Renal pelvis (tissue), 4 donors: ENCODE data around the gene SMCO1. TPM values are rescaled to one million over a fixed set of nuclear protein-coding genes. Genes with fewer than 3 reads are reported as not detected.
"Not testable (repeated sequence)": the region's sequence is repeated elsewhere in the genome, so short reads cannot be mapped to it uniquely, and the experiment has no call there.

Experiments used
- DNase-seq: peaks from one replicate; pipeline ENCODE4 v3.0.0-alpha.2; 2013
- polyA plus RNA-seq, 3 donors: library from polyadenylated mRNA; unstranded; fragments of 120-200 nt; gene quantifications; one replicate each; pipeline ENCODE4 v1.2.1, GENCODE V29; 2013; ENCODE audit not compliant: insufficient read length in 3 of 3

The SMCO1 gene
- polyA plus RNA-seq, 3 donors = not detected

DNA sequence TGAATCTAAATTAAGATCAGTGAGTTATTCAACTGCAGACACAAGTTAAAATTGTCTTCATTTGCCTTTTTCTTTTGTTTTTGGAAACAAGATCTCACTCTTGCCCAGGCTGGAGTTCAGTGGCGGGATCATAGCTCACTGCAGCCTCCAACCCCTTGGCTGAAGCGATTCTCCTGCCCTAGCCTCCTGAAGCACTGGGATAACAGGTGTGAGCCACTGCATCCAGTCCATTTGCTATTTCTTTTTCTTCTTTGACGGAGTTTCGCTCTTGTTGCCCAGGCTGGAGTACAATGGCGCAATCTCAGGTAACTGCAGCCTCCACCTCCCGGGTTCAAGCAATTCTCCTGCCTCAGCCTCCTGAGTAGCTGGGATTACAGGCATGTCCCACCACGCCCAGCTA, 21.9 kb downstream of the SMCO1 start:
- no peak for DNase-seq

GRCh38 chr3:196492080-196492479, 23.1 kb downstream of the SMCO1 start:
- DNase-seq = no peak

DNA sequence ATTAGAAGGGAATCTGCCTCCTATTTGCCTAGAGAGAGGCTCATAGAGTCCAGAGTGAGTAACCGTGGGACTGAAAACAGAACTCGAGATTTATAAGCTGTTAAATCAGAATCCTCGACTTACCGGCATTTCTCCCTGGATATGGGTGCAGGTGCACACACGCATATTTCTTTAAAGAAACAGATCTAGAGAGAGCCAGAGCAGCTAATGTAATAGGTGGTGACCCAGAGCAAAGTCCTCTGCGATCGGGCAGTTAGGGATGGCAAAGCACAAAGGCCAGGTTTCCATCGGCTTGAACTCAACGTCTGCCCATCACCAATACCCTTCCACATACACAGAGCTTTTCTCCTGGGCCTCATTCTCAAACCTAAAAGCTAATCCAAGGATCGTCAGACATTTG, 25.4 kb downstream of the SMCO1 start:
- no peak for DNase-seq

GRCh38 chr3:196486263-196486662, 28.9 kb downstream of the SMCO1 start:
- no peak for DNase-seq

GRCh38 chr3:196477678-196478077, 37.5 kb downstream of the SMCO1 start:
- DNase-seq = no peak

- DNase-seq = no peak
Measured at GRCh38 chr3:196472286-196472685, 42.9 kb downstream of the SMCO1 start.

- no peak for DNase-seq
Measured at GRCh38 chr3:196471551-196471950, 43.6 kb downstream of the SMCO1 start.

DNA sequence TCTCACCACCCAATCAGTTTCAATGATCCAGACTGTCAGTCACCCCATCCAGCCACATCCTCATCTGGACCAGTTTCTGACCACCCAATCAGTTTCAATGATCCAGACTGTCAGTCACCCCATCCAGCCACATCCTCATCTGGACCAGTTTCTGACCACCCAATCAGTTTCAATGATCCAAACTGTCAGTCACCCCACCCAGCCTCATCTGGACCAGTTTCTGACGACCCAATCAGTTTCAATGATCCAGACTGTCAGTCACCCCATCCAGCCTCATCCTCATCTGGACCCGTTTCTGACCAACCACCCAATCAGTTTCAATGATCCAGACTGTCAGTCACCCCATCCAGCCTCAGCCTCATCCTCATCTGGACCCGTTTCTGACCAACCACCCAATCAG, 45.0 kb downstream of the SMCO1 start:
- not testable (repeated sequence) for DNase-seq

GRCh38 chr3:196463804-196464203, 51.3 kb downstream of the SMCO1 start:
- no peak for DNase-seq

GRCh38 chr3:196463478-196463756, 51.7 kb downstream of the SMCO1 start:
- no peak for DNase-seq

- not testable (repeated sequence) for DNase-seq
Measured at GRCh38 chr3:196462680-196463477, 52.3 kb downstream of the SMCO1 start.

GRCh38 chr3:196458063-196458462, 57.1 kb downstream of the SMCO1 start:
- no peak for DNase-seq

GRCh38 chr3:196457470-196457869, 57.7 kb downstream of the SMCO1 start:
- DNase-seq = not testable (repeated sequence)

Other genes starting within 250 kb of the SMCO1 start
- 10 to 100 TPM; 36.8 to 44.4 (median 39.8) TPM for gene PCYT1A, start 227.6 kb downstream of the SMCO1 start, polyA plus RNA-seq
- 10 to 100 TPM; 32.5 to 38.0 (median 37.8) TPM for gene DYNLT2B, start 197.1 kb downstream of the SMCO1 start, polyA plus RNA-seq
- gene TM4SF19, start 177.0 kb downstream of the SMCO1 start, polyA plus RNA-seq = under 1 TPM; 0.18 to 0.21 (median 0.19) TPM
- gene UBXN7, start 82.9 kb downstream of the SMCO1 start, polyA plus RNA-seq = 10 to 100 TPM; 27.3 to 37.9 (median 33.8) TPM
- 10 to 100 TPM; 14.9 to 18.0 (median 16.4) TPM for gene RNF168, start 11.6 kb downstream of the SMCO1 start, polyA plus RNA-seq
- gene WDR53, start 53.2 kb upstream of the SMCO1 start, polyA plus RNA-seq = 10 to 100 TPM; 15.9 to 17.4 (median 16.5) TPM
- 10 to 100 TPM; 12.5 to 14.0 (median 12.8) TPM for gene FBXO45, start 53.3 kb upstream of the SMCO1 start, polyA plus RNA-seq
- gene NRROS, start 124.3 kb upstream of the SMCO1 start, polyA plus RNA-seq = 1 to 10 TPM; 2.6 to 4.2 (median 3.9) TPM
- 1 to 10 TPM; 4.3 to 5.8 (median 5.6) TPM for gene CEP19, start 196.9 kb upstream of the SMCO1 start, polyA plus RNA-seq
- 10 to 100 TPM; 26.0 to 32.7 (median 31.0) TPM for gene PIGX, start 197.0 kb upstream of the SMCO1 start, polyA plus RNA-seq
- 10 to 100 TPM; 63.0 to 79.8 (median 71.7) TPM for gene PAK2, start 224.5 kb upstream of the SMCO1 start, polyA plus RNA-seq